HK-2 (cell line): ENCODE results near the gene ARHGAP35.
"Not testable (repeated sequence)": the region's sequence is repeated elsewhere in the genome, so short reads cannot be mapped to it uniquely, and the experiment has no call there.

Experiments used
- DNase-seq: peaks from one replicate; pipeline ENCODE4 v3.0.0-alpha.2; 2018; ENCODE audit not compliant: unreplicated experiment

Gene ARHGAP35

GRCh38 chr19:46844067-46844489, 16.7 kb upstream of the ARHGAP35 start:
- DNase-seq = no peak

- no peak for DNase-seq
Observed at GRCh38 chr19:46845959-46846459, 14.8 kb upstream of the ARHGAP35 start.

GRCh38 chr19:46847528-46847927, 13.3 kb upstream of the ARHGAP35 start:
- no peak for DNase-seq

GRCh38 chr19:46848389-46848788, 12.4 kb upstream of the ARHGAP35 start:
- DNase-seq = no peak

- peak; percentile 18 for DNase-seq
Observed at GRCh38 chr19:46849610-46850009, 11.2 kb upstream of the ARHGAP35 start.

GRCh38 chr19:46850228-46851203, 10.3 kb upstream of the ARHGAP35 start, which contains the start of gene AP2S1:
Gene AP2S1 (minus strand): TSS chr19:46850846. CDS start chr19:46850766, 80 bp downstream.
- peak; percentile 97 for DNase-seq

- DNase-seq = no peak
Observed at GRCh38 chr19:46852830-46853229, 8.0 kb upstream of the ARHGAP35 start.

- not testable (repeated sequence) for DNase-seq
Observed at GRCh38 chr19:46854698-46855097, 6.1 kb upstream of the ARHGAP35 start.

GRCh38 chr19:46856062-46857022, 4.5 kb upstream of the ARHGAP35 start:
- DNase-seq = peak; percentile 95

- DNase-seq = peak; percentile 87
Observed at GRCh38 chr19:46859637-46860124, 1.1 kb upstream of the ARHGAP35 start.

- peak; percentile 99 for DNase-seq
Observed at GRCh38 chr19:46860125-46860845, 512 bp upstream of the ARHGAP35 start.

- peak; percentile 34 for DNase-seq
Observed at GRCh38 chr19:46861691-46862502, 1.1 kb downstream of the ARHGAP35 start.

- no peak for DNase-seq
Observed at GRCh38 chr19:46862503-46862834, 1.7 kb downstream of the ARHGAP35 start.

- DNase-seq = no peak
Observed at GRCh38 chr19:46862974-46863632, 2.3 kb downstream of the ARHGAP35 start.

GRCh38 chr19:46863818-46864629, 3.2 kb downstream of the ARHGAP35 start:
- no peak for DNase-seq

- DNase-seq = no peak
Observed at GRCh38 chr19:46866407-46867136, 5.8 kb downstream of the ARHGAP35 start.

GRCh38 chr19:46867170-46867569, 6.4 kb downstream of the ARHGAP35 start:
- DNase-seq = no peak
